Raji (cell line): ENCODE measurements around the gene PRSS56.

Experiments
- POLR2A ChIP-seq: IDR thresholded peaks from 2 replicates; pipeline ENCODE4 v1.6.1; 2011; ENCODE audit warnings: low read depth, low read length, control low read depth; ENCODE audit not compliant: insufficient read depth

PRSS56 gene

GRCh38 chr2:232492963-232493700, 27.1 kb upstream of the PRSS56 start:
- no peak for TF ChIP-seq POLR2A

GRCh38 chr2:232493701-232494474, 26.3 kb upstream of the PRSS56 start:
- no peak for TF ChIP-seq POLR2A

GRCh38 chr2:232494542-232494941, 25.6 kb upstream of the PRSS56 start:
- TF ChIP-seq POLR2A: no peak

- TF ChIP-seq POLR2A: no peak
Measured at GRCh38 chr2:232495292-232495691, 24.9 kb upstream of the PRSS56 start.

GRCh38 chr2:232496501-232497270, 23.5 kb upstream of the PRSS56 start:
- no peak for TF ChIP-seq POLR2A

GRCh38 chr2:232497348-232497747, 22.8 kb upstream of the PRSS56 start:
- no peak for TF ChIP-seq POLR2A

GRCh38 chr2:232498452-232498851, 21.7 kb upstream of the PRSS56 start:
- no peak for TF ChIP-seq POLR2A

- TF ChIP-seq POLR2A: no peak
Measured at GRCh38 chr2:232501331-232501771, 18.8 kb upstream of the PRSS56 start.

GRCh38 chr2:232501794-232502390, 18.3 kb upstream of the PRSS56 start:
- TF ChIP-seq POLR2A: no peak

- TF ChIP-seq POLR2A: no peak
Measured at GRCh38 chr2:232502511-232502910, 17.7 kb upstream of the PRSS56 start.

GRCh38 chr2:232502911-232503808, 17.0 kb upstream of the PRSS56 start:
- no peak for TF ChIP-seq POLR2A

GRCh38 chr2:232503809-232504323, 16.3 kb upstream of the PRSS56 start:
- TF ChIP-seq POLR2A: no peak

- TF ChIP-seq POLR2A: no peak
Measured at GRCh38 chr2:232504438-232504837, 15.8 kb upstream of the PRSS56 start.

GRCh38 chr2:232505856-232506255, 14.3 kb upstream of the PRSS56 start:
- TF ChIP-seq POLR2A: no peak
